ENCODE measurements around the gene KCTD2.
"Not testable (repeated sequence)": the region's sequence is repeated elsewhere in the genome, so short reads cannot be mapped to it uniquely, and the experiment has no call there.

Gene KCTD2, protein sequence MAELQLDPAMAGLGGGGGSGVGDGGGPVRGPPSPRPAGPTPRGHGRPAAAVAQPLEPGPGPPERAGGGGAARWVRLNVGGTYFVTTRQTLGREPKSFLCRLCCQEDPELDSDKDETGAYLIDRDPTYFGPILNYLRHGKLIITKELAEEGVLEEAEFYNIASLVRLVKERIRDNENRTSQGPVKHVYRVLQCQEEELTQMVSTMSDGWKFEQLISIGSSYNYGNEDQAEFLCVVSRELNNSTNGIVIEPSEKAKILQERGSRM

DNA sequence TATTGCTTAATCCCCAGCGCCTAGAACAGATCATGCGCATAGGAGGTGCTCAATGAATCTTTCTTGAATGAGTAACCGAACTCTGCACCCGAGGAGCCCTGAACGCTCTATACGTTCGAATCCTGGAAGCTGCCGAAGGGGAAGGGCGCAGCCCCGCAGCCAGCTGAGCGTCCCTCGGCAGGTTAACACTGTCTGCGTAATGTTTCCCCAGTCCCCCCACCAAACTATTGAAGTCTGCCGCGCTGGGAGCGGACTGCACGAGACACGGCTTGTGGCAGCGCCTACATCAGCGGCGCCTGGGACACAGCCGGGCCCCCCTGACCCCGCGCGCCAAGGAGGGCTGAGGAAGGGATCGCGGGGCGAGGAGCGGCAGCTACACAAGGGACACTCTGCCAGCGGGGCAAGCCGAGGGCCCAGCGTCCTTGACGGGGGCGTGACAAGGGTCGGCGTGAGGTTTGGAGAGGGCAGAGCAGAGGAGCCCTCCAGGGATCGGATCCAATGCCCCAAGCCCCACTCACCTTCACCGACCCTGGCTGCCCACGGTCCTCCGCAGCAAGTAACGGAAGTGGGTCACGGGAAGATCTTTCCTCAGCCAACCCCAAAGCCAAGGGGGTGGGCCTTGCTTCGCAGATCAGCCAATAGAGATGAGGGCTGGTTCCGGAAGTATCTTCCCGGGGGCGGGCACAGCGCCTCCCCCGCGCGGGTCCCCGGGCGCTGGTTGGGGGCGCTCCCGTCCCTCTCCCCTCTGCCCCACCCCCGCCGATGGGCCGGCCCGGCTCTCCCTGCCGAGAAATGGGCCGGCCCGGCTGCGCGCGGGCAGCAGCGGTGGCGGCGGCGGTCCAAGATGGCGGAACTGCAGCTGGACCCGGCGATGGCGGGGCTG, at the start of gene KCTD2, which contains the start of gene ATP5PD:
KCTD2 (plus strand) TSS at position 819 of the 883 bp plus-strand sequence; CDS start at position 845, 26 bp downstream.
ATP5PD (minus strand) TSS at position 563 of the 883 bp plus-strand sequence. CDS start 4,319 bp downstream, outside the sequence.
- peak; percentile 86 for DNase-seq

DNA sequence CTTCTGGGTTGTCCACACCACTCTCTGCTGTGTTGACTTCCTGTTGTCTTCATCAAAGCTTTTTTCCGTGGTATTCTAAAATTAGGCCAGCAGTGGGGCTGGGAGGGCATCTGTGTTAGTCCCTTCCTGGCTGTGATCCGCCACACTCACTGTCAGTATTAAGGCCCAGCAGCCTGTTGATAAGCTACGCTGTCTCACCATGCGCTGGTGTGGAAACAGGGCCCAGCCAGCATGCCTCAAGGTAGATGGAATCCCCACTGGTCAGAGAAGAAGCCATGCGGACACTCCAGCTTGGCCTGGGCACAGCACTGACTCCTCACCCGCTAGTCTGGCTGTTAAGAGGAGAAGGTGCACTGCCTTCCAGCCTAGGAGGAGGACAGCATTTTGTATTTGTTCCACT, 48.2 kb upstream of the KCTD2 start:
- no peak for DNase-seq

DNA sequence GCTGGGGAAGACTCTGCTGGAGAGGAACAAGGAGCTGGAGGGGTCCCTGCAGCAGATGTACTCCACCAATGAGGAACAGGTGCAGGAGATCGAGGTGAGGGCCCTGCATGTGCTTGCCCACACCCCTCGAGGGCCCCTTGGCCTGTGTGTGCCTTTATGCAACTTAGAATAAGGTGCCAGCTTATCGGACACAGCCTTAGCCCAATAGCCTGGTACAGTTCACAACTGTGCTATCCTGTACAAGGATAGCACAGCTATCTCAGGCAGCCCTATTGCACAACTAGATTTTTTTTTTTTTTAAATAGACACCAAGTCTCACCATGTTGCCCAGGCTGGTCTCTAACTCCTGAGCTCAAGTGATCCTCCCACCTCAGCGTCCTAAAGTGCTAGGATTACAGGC, 47.5 kb upstream of the KCTD2 start:
- DNase-seq, result no peak

DNA sequence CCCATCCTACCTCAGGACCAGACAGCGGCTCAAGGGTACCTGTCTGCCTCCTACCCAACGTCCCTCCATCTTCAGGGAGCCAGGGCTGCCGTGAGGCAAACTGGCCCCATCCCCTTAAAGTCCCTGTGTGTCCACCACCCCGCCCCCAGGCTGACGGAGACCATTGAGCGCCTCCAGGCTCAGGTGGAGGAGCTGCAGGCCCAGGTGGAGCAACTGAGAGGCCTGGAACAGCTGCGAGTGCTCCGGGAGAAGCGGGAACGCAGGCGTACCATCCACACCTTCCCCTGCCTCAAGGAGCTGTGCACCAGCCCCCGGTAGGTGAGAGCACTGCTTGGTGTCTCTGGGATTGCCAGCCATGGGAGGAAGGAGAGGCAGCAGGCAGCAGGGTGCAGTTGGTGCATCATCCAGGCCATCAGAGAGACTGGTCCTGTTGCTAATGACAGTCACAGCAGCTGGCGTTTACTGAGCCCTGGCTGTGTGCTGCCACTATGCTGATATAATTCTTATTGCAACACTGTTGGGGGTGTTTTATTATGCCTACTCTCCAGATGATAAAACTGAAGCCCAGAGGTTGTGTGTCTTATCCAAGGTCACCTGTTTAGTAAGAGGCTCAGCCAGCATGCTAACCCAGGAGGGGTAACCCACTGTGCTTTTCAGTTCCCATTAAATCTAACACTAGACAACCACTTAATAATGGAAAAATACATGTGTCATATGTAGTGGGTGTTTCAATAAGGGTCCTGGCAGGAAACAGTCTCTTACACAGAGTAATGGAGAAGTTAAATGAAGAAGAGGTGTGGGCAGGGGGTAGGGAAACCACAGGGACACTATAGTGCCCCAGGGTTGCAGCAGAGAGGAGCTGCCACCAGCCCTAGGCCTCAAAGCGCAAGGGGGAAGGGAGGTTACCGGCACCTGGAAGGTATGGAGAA, 44.8 kb upstream of the KCTD2 start:
- DNase-seq, result no peak

DNA sequence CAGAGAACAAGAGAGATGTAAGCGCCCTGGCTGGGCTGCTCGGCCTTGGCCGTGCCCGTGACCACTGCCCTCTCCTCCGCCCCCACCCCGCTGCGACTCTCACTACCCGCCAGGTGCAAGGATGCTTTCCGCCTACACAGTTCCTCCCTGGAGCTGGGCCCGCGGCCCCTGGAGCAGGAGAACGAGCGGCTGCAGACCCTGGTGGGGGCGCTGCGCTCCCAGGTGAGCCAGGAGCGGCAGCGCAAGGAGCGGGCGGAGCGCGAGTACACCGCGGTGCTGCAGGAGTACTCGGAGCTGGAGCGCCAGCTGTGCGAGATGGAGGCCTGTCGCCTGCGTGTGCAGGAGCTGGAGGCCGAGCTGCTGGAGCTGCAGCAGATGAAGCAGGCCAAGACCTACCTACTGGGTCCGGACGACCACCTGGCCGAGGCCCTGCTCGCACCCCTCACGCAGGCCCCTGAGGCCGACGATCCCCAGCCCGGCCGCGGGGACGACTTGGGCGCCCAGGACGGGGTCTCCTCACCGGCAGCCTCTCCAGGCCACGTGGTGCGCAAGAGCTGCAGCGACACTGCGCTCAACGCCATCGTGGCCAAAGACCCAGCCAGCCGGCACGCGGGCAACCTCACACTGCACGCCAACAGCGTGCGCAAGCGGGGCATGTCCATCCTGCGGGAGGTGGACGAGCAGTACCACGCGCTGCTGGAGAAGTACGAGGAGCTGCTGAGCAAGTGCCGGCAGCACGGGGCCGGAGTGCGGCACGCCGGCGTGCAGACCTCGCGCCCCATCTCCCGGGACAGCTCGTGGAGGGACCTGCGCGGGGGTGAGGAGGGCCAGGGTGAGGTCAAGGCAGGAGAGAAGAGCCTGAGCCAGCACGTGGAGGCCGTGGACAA, 43.7 kb upstream of the KCTD2 start:
- DNase-seq, result no peak

DNA sequence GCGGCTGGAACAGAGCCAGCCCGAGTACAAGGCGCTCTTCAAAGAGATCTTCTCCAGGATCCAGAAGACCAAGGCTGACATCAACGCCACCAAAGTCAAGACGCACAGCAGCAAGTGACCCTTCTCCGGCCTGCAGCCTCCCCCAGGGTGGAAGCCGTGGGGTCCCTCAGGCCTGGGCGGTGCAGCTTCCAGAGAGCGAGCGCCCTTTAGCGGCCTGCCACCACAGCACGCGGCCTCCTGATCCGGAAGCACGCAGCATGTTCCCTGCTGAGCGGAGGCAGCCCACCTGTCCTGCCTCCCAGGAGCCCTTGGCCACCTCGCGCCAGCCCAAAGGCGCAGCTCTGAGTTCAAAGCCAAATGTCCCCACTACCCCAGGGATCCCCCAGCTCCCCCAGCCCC, 43.1 kb upstream of the KCTD2 start:
- no peak for DNase-seq

DNA sequence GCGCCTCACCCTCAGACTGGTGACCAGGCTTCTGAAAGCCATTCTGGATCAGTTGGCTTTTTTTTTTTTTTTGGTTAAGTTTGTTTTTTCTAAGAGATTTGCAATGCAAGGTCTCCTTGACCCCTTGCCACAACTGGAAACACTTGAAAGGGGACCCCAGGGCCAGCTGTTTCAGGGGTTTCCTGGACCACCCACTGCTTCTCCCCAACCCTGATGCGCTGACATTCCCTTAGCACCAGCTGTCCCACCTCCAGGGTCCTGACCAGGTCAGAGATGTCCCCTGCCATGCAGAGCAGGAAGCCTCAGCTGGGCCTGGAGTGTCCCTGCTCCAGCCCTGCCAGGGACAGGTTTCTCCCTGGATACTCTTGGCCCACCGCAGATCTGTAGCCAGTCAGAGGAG, 42.7 kb upstream of the KCTD2 start:
- DNase-seq, result no peak

DNA sequence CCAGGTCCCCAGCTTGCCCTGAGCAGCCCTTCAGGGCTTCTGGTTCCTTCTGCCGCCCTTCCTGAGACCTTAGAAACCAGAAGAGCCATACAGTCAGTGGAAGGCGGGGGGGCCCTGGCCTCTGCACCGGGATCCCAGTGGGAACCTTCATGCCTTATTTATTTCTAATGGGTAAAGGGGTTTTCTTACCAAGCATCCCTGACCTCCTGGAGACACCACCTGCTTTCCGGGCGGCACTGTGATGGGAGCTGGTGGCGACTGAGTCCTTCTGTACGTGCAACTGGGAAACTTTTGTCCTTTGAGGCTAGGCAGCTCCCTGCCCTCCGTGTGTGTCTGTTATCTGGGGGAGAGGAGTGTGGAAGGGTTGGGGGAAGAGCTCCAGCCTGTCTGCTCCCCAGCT, 41.7 kb upstream of the KCTD2 start:
- no peak for DNase-seq

DNA sequence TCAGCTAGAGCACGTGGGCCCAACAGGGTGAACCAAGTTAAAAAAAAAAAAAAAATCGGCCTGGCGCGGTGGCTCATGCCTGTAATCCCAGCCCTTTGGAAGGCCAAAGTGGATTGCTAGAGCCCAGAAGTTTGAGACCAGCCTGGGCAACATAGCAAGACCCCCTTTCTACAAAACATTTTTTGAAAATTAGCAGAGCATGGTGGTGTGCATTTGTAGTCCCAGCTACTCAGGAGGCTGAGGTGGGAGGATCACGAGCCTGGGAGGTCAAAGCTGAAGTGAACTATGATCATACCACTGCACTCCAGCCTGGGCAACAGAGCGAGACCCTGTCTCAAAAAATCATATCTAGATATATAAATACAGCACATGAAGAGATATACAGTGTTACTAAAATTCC, 40.9 kb upstream of the KCTD2 start:
- not testable (repeated sequence) for DNase-seq

DNA sequence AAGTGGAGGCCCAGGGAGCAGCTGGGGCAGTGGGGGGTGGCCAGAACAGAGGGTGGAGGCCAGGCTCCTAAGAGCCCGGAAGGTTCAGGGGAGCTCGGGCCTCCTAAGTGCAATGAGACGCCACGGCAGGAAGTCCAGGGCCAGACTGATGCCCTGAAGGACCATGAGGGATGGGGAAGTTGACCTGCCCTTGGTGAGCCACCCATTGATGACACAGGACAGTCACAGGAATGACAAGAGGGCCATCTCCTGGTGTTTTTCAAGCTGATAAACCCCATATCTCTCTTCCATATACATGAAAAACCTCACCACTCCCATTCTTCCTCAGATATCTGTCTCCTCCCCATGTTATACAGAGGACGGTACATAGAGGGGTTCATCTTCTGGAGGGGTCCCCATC, 40.4 kb upstream of the KCTD2 start:
- no peak for DNase-seq

DNA sequence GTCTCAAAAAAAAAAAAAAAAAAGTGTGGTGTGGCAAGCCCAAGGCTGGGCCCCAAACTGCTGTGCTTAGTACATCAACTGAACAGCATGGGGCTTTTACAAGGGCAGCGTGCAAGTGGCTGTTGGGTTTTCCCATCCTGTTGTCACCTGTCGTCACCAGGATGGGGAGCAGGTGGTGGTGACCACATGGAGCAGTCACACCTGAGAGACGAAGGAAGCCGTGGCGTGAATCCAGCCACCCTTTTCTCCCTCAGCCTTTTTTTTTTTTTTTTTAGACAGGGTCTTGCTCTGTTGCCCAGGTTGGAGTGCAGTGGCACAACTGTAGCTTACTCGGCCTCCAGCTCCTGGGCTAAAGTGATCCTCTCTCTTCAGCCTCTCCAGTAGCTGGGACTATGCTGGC, 38.7 kb upstream of the KCTD2 start:
- DNase-seq, result no peak

DNA sequence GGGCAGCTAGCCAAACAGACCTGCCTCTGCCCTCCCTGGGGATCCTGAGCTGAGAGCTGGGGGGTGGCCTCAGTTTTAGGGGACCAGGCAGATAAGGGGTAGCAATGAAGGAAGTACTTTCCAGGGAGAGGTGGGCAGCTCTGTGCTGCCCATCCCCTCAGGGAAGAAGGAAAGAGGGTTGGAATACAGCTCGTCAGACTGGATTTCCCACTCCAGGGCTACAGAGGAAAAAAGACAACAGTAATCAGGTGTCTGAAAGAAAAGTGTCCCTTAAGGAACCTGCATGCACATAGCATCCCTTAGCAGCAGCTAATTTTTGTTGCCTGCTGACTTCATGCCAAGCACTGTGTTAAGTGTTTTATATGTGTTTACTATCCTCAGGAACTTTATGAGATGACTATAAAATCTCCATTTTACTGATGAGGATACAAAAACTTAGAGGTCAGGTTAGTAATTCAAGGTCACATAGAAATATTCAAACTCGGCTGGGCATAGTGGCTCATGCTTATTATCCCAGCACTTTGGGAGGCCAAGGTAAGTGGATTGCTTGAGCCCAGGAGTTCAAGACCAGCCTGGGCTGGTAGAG, 37.8 kb upstream of the KCTD2 start:
- DNase-seq, result no peak

DNA sequence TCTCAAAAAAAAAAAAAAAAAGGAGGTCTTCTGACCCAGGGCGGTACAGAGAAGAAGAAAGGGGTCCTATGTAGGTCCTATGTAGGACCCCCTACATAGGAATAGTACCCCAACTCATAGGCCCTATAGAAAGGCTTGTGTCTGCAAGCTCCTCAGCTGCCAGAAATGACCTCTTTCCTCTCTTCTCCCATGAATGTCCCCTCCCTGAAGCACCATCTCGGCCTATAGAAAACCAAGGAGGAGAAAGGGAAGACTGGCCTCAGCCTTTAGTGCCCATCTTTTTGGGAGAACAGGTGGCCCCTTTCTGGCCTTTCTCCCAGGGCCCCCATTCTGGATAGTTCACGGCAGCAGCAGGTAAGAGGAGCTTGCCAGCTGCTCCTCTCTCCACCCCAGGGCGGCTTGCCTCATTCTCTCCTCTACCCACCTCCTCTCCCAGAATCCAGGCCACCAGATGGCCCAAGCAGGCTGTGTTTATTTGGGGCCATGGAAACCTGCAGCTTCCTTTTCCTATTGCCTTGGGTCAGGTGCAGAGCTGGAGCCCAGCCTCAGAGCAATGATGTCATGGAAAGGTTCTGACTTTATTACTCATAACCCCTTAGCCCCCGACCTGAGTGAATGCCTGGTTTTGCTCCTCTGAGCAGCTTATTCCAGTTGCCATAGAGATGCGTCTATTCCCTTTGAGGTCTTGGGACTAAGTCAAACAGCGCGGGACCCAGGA, 36.2 kb upstream of the KCTD2 start:
- DNase-seq, result no peak

DNA sequence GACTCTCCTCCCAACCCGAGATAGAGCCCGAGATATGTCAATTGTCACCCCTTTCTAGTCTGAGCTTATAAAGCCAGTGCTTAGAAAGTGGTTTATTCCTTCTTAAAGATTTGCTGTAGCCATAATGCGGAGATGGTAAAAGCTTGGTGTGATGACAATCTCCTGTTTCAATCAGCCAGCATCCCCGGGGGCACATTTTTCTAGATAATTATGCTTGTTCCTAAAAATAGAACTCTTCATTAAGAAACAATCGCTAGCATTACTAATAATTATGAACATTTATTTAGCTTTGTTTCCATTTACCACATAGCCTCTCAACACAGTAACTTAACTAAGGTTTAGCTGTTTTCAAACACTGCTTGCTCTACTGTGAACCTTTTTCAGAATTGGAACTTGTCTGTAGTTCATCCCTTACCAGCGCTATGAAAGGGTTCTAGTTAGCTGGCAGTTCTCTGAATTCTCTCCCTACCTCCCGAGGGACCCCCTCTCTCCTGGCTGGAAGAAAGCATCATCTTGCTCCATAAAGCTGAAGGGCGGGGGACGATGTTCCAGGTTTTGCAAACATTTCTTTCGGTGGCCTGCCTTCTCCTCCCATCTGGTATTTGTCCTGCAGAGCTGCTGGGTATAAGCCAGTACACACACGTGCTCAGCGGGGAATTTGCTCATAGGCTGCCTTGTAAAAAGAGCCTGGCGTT, 35.5 kb upstream of the KCTD2 start:
- DNase-seq, result no peak

DNA sequence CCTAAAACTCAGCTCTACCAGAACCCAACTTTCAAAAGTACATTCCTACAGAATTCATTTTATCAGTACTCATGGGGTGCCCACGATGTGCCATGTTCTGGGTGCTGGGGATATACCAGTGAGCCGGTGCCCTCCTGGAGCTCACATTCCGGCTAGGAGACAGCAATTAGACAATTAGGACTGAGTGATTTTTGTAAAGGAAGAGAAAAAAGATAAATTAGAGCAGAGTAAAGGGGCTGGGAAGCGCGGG, 35.0 kb upstream of the KCTD2 start:
- no peak for DNase-seq

DNA sequence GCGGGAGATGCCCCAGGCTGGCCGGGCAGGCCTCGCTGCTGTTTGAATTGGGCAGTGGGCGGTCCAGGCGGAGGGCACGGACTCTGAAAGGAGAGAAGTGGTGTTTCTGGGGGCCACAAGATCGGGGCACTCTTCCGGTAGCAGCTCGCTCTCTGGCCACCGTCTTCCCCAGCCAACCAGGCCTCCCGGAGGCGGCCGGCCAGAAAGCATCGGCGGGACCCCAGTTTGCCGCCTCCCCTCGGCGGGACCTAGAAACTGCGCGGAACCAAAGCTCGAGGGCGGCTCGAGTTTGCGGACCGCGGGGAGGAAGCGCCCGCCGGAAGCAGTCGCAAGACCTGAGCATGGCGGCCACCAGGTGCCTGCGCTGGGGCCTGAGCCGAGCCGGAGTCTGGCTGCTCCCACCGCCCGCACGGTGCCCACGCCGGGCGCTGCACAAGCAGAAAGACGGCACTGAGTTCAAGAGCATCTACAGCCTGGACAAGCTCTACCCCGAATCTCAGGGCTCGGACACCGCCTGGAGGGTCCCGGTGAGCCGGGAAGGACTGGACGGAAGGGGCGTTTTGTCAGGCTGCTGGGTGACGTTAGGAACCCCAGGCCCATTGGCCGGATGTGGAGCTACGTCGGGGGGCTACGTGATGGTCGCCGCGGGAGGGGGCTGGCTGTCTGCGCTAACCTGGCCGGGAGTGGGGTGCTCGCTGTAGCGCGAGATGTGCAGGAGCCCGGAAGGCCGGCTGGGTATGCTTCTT, 34.5 kb upstream of the KCTD2 start, which contains the start of gene MRPL58:
MRPL58 (plus strand) TSS at position 325 of the 746 bp plus-strand sequence; CDS start at position 342, 17 bp downstream.
- peak; percentile 59 for DNase-seq

DNA sequence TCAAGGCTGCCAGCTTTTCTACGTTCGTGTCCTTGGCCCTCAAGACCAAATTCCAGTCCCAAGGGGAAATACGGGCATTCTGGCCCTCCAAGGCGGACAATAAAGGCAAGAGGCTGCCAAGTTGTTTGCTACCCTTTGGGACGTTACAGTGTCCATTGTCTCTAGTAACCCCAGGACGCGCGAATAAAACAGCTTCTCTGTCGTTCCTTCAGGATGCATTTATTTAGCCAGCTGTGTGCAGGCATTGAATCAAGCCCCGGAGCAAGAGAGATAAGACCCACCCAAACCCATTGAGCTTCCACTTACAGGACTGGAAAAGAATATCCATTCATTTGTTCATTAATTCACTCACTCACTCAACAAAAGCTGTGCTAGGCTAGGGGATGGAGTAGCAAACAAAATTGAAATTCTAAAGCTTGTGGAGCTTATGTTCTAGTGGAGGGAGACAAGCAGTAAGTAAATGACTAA, 33.9 kb upstream of the KCTD2 start:
- no peak for DNase-seq

DNA sequence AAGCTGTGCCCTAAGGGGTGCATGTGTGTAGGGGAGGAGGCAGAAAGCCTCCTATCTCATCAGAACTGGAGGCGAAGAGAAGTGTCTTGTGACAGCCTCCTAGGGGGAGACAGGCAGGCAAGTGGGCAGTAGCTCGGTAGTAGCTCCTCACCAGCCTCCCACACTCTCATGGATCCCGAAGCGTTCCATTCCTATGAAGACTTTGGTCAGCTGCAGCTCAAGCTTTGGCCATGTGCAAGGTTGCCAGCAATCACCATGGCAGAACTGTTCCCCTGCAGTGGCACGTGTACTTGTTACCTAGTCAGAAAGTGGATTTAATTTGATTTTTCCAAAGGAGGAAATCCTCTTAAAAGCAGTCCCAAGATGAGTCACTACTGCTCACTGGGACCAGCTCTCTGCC, 27.9 kb upstream of the KCTD2 start:
- no peak for DNase-seq

DNA sequence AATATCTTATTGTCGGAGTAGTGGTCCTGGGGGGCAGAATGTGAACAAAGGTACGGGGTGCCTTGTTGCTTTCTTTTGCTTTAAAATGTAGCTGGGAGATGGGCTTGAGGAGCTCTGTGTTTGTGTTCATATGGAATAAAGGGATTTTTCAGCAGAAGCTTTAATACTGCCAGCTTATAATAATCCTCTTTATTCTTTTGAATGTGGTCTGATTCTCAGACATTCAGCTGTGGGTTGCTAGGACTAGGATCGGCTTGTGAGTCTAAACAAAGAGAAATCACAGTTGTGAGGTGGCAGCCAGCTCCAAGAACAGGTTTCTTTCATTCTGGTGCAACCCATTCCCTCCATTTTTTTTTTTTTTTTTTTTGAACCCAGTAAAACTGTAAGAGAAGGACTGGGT, 27.3 kb upstream of the KCTD2 start:
- DNase-seq, result no peak
